Measurements from ENCODE around the gene TSPAN18.

TSPAN18 gene

GRCh38 chr11:44901120-44901633 is 174.4 kb downstream of the TSPAN18 start:
- no peaks in the 10 kb centered on the region for H3K79me2 ChIP-seq (ENCODE audit: low read length)
- H3K4me1 ChIP-seq (ENCODE audit: low read length): no peaks in the 10 kb centered on the region
- H3K9ac ChIP-seq (ENCODE audit: low read length): no peak overlapping the region
- no peaks in the 10 kb centered on the region for H3K9me2 ChIP-seq (replicated peaks; ENCODE audit: insufficient read depth, low read length)
- no peak for DNase-seq
- no peaks in the 10 kb centered on the region for H3K36me3 ChIP-seq (replicated peaks; ENCODE audit: insufficient read depth, low read length)
- H3K9me3 ChIP-seq (replicated peaks; ENCODE audit: insufficient read depth, low read length): no peaks in the 10 kb centered on the region
- no peaks in the 10 kb centered on the region for H3F3A ChIP-seq (ENCODE audit: insufficient read depth, low read length)
- no peak overlapping the region for H3K4me2 ChIP-seq (ENCODE audit: low read depth, low read length)
- no peaks in the 10 kb centered on the region for H3K27me3 ChIP-seq (replicated peaks; ENCODE audit: insufficient read depth, low read length)
- H3K27ac ChIP-seq (ENCODE audit: low read length): no peak overlapping the region
- H2AFZ ChIP-seq (ENCODE audit: low read length): no peak overlapping the region
- TF ChIP-seq EZH2phosphoT487 (IDR thresholded peaks at IDR 0.05; ENCODE audit: low read length): no peak
- TF ChIP-seq CTCF (IDR thresholded peaks at IDR 0.05; ENCODE audit: low read length): no peak
- no peak for TF ChIP-seq EZH2 (optimal IDR thresholded peaks at IDR 0.05; ENCODE audit: low read depth, low read length)
- H3K4me3 ChIP-seq (ENCODE audit: low read length): no peak overlapping the region
- H4K20me1 ChIP-seq (ENCODE audit: insufficient read depth, low read length): no peaks in the 10 kb centered on the region

GRCh38 chr11:44901786-44902185 is 175.0 kb downstream of the TSPAN18 start:
- no peak overlapping the region for H3K4me3 ChIP-seq (ENCODE audit: low read length)
- H2AFZ ChIP-seq (ENCODE audit: low read length): no peak overlapping the region
- H3K9ac ChIP-seq (ENCODE audit: low read length): no peak overlapping the region
- H3K9me2 ChIP-seq (replicated peaks; ENCODE audit: insufficient read depth, low read length): no peaks in the 10 kb centered on the region
- H4K20me1 ChIP-seq (ENCODE audit: insufficient read depth, low read length): no peaks in the 10 kb centered on the region
- H3K27ac ChIP-seq (ENCODE audit: low read length): no peak overlapping the region
- no peak for DNase-seq
- no peaks in the 10 kb centered on the region for H3K4me1 ChIP-seq (ENCODE audit: low read length)
- no peaks in the 10 kb centered on the region for H3F3A ChIP-seq (ENCODE audit: insufficient read depth, low read length)
- no peaks in the 10 kb centered on the region for H3K9me3 ChIP-seq (replicated peaks; ENCODE audit: insufficient read depth, low read length)
- no peaks in the 10 kb centered on the region for H3K36me3 ChIP-seq (replicated peaks; ENCODE audit: insufficient read depth, low read length)
- H3K27me3 ChIP-seq (replicated peaks; ENCODE audit: insufficient read depth, low read length): no peaks in the 10 kb centered on the region
- TF ChIP-seq EZH2 (optimal IDR thresholded peaks at IDR 0.05; ENCODE audit: low read depth, low read length) (no peak), CTCF (IDR thresholded peaks at IDR 0.05; ENCODE audit: low read length) (no peak), EZH2phosphoT487 (IDR thresholded peaks at IDR 0.05; ENCODE audit: low read length) (no peak)
- no peak overlapping the region for H3K4me2 ChIP-seq (ENCODE audit: low read depth, low read length)
- no peaks in the 10 kb centered on the region for H3K79me2 ChIP-seq (ENCODE audit: low read length)

- H3K9ac ChIP-seq (ENCODE audit: low read length): no peak overlapping the region
- H3K4me2 ChIP-seq (ENCODE audit: low read depth, low read length): no peak overlapping the region
- no peaks in the 10 kb centered on the region for H3F3A ChIP-seq (ENCODE audit: insufficient read depth, low read length)
- H2AFZ ChIP-seq (ENCODE audit: low read length): no peak overlapping the region
- H4K20me1 ChIP-seq (ENCODE audit: insufficient read depth, low read length): no peaks in the 10 kb centered on the region
- TF ChIP-seq EZH2phosphoT487 (IDR thresholded peaks at IDR 0.05; ENCODE audit: low read length) (no peak), CTCF (IDR thresholded peaks at IDR 0.05; ENCODE audit: low read length) (no peak), EZH2 (optimal IDR thresholded peaks at IDR 0.05; ENCODE audit: low read depth, low read length) (no peak)
- no peak for DNase-seq
- H3K4me3 ChIP-seq (ENCODE audit: low read length): no peak overlapping the region
- no peak overlapping the region for H3K27ac ChIP-seq (ENCODE audit: low read length)
- H3K4me1 ChIP-seq (ENCODE audit: low read length): no peaks in the 10 kb centered on the region
- no peaks in the 10 kb centered on the region for H3K9me3 ChIP-seq (replicated peaks; ENCODE audit: insufficient read depth, low read length)
- H3K36me3 ChIP-seq (replicated peaks; ENCODE audit: insufficient read depth, low read length): no peaks in the 10 kb centered on the region
- H3K9me2 ChIP-seq (replicated peaks; ENCODE audit: insufficient read depth, low read length): no peaks in the 10 kb centered on the region
- H3K79me2 ChIP-seq (ENCODE audit: low read length): no peaks in the 10 kb centered on the region
- H3K27me3 ChIP-seq (replicated peaks; ENCODE audit: insufficient read depth, low read length): no peaks in the 10 kb centered on the region; the same call in 1 of the 2 replicates
Observed at GRCh38 chr11:44903035-44903434, 176.3 kb downstream of the TSPAN18 start.
